H1 (cell line): Measurements from ENCODE around the gene RFX1. TPM values are rescaled to one million over a fixed set of nuclear protein-coding genes. Genes with fewer than 3 reads are reported as not detected.

Experiments
- CTCF ChIA-PET: fragments of 300-600 bp; sonication (Branson Sonifier 250); formaldehyde crosslinking; loops from one replicate; lab custom pipeline; 2021; ENCODE audit not compliant: partially characterized antibody; lab: Charles Lee
- POLR2A ChIA-PET: fragments of 300-600 bp; sonication (Branson Sonifier 250); formaldehyde crosslinking; loops from one replicate; lab custom pipeline; 2021; ENCODE audit warnings: inconsistent platforms; ENCODE audit not compliant: partially characterized antibody; lab: Charles Lee
- DNase-seq, 2 experiments: peaks; one replicate each; pipeline versions ENCODE4 v3.0.0 to v3.0.0-alpha.2; 2010 to 2022; ENCODE audit warnings: low spot score in 2 of 2, low read depth in 1 of 2, mixed read lengths in 1 of 2
- FAIRE-seq: peaks from 2 replicates; lab custom pipeline; 2011; peaks lifted over from hg19 to GRCh38; lab: Jason Lieb, UNC
- H2AFZ ChIP-seq: 2 replicates; pipeline ENCODE4 v1.8.1; 2012; ENCODE audit warnings: low read length, inconsistent platforms
- H2AK5ac ChIP-seq: 2 replicates; pipeline ENCODE4 v1.6.1; 2013; ENCODE audit warnings: low read depth, low read length
- H2BK120ac ChIP-seq: replicated peaks from 2 replicates; pipeline ENCODE3; 2013; ENCODE audit warnings: low read depth, low read length, inconsistent platforms
- H2BK12ac ChIP-seq: 2 replicates; pipeline ENCODE4 v1.6.1; 2013; ENCODE audit warnings: low read depth, low read length
- H2BK15ac ChIP-seq: 2 replicates; pipeline ENCODE4 v1.6.1; 2013; ENCODE audit warnings: low read length
- H2BK20ac ChIP-seq: 2 replicates; pipeline ENCODE4 v1.6.1; 2013; ENCODE audit warnings: low read length
- H2BK5ac ChIP-seq: 2 replicates; pipeline ENCODE4 v1.6.1; 2013; ENCODE audit warnings: low read depth, low read length
- H3K14ac ChIP-seq: 2 replicates; pipeline ENCODE4 v1.6.1; 2013; ENCODE audit warnings: inconsistent platforms; ENCODE audit not compliant: insufficient read length
- H3K18ac ChIP-seq: 2 replicates; pipeline ENCODE4 v1.6.1; 2013; ENCODE audit warnings: low read length; ENCODE audit errors: extremely low read depth
- H3K23ac ChIP-seq: 2 replicates; pipeline ENCODE4 v1.6.1; 2013; ENCODE audit warnings: inconsistent platforms; ENCODE audit not compliant: insufficient read length
- H3K23me2 ChIP-seq: 2 replicates; pipeline ENCODE4 v1.6.1; 2013; ENCODE audit warnings: low read depth, low read length
- H3K27ac ChIP-seq: 2 replicates; pipeline ENCODE4 v1.6.1; 2011; ENCODE audit warnings: low read depth, low read length, inconsistent platforms
- H3K27me3 ChIP-seq, 4 experiments: replicated peaks in 1 of 4; 1 replicate in 1 of 4; 2 replicates in 3 of 4; pipeline versions ENCODE4 v1.6.1 to v1.8.1; 2011 to 2013; ENCODE audit warnings: low read length in 3 of 4, mild to moderate bottlenecking in 3 of 4, inconsistent platforms in 2 of 4, mixed read lengths in 2 of 4, moderate library complexity in 1 of 4; ENCODE audit not compliant: control insufficient read depth in 3 of 4, insufficient read depth in 3 of 4; ENCODE audit errors: extremely low read depth in 1 of 4
- H3K36me3 ChIP-seq, 4 experiments: 2 replicates each; pipeline versions ENCODE4 v1.6.1 to v1.8.1; 2011 to 2013; ENCODE audit warnings: mild to moderate bottlenecking in 4 of 4, low read length in 3 of 4, moderate library complexity in 2 of 4, control low read depth in 1 of 4, inconsistent platforms in 1 of 4; ENCODE audit not compliant: insufficient read depth in 4 of 4, control insufficient read depth in 2 of 4
- H3K4ac ChIP-seq: replicated peaks from 2 replicates; pipeline ENCODE3; 2013; ENCODE audit warnings: low read length, low read depth, mixed read lengths, inconsistent platforms; ENCODE audit not compliant: insufficient read length
- H3K4me1 ChIP-seq, 4 experiments: replicated peaks in 1 of 4; 1 replicate in 1 of 4; 2 replicates in 3 of 4; pipeline versions ENCODE4 v1.6.1 to v1.8.1; 2011 to 2013; ENCODE audit warnings: low read length in 3 of 4, inconsistent platforms in 2 of 4, mixed read lengths in 1 of 4; ENCODE audit not compliant: insufficient read depth in 4 of 4, control insufficient read depth in 3 of 4
- H3K4me2 ChIP-seq, 2 experiments: 2 replicates each; pipeline versions ENCODE4 v1.6.1 to v1.8.1; 2011 to 2013; ENCODE audit warnings: low read depth in 2 of 2, low read length in 2 of 2, control low read depth in 1 of 2, inconsistent platforms in 1 of 2, mild to moderate bottlenecking in 1 of 2; ENCODE audit not compliant: insufficient read depth in 1 of 2
- H3K4me3 ChIP-seq, 4 experiments: fragments of 200-600, 300-600 bp in 1 of 4; sonication (generic), shearing (Covaris generic), sonication (Bioruptor Twin) in 1 of 4; 2 replicates each; pipeline versions ENCODE4 v1.5.1 to v1.8.1; 2011 to 2016; ENCODE audit warnings: low read length in 4 of 4, low read depth in 3 of 4, control low read depth in 2 of 4, inconsistent platforms in 2 of 4, mild to moderate bottlenecking in 2 of 4, mixed read lengths in 1 of 4, moderate library complexity in 1 of 4; ENCODE audit not compliant: insufficient read depth in 2 of 4; ENCODE audit errors: extremely low read depth in 1 of 4
- H3K56ac ChIP-seq: replicated peaks from 2 replicates; pipeline ENCODE3; 2013; ENCODE audit warnings: low read depth, mild to moderate bottlenecking, mixed read lengths, low read length, inconsistent platforms; ENCODE audit not compliant: insufficient read length
- H3K79me1 ChIP-seq: 2 replicates; pipeline ENCODE4 v1.6.1; 2013; ENCODE audit warnings: low read depth, low read length, control low read depth
- H3K79me2 ChIP-seq, 2 experiments: 2 replicates each; pipeline versions ENCODE4 v1.6.1 to v1.8.1; 2012 to 2013; ENCODE audit warnings: low read length in 2 of 2, mild to moderate bottlenecking in 2 of 2, inconsistent platforms in 1 of 2; ENCODE audit not compliant: insufficient read depth in 2 of 2, control insufficient read depth in 1 of 2
- H3K9ac ChIP-seq, 4 experiments: replicated peaks in 1 of 4; 1 replicate in 1 of 4; 2 replicates in 3 of 4; pipeline versions ENCODE4 v1.6.1 to v1.8.1; 2011 to 2013; ENCODE audit warnings: low read depth in 3 of 4, low read length in 3 of 4, control low read depth in 2 of 4, mild to moderate bottlenecking in 2 of 4, moderate library complexity in 2 of 4, inconsistent platforms in 1 of 4; ENCODE audit errors: extremely low read depth in 1 of 4
- H3K9me3 ChIP-seq, 2 experiments: 2 replicates each; pipeline versions ENCODE4 v1.6.1 to v1.8.1; 2012 to 2013; ENCODE audit warnings: mild to moderate bottlenecking in 2 of 2, moderate library complexity in 2 of 2, control low read depth in 1 of 2, inconsistent platforms in 1 of 2, low read depth in 1 of 2, low read length in 1 of 2, mixed read lengths in 1 of 2; ENCODE audit not compliant: insufficient read depth in 2 of 2
- H4K20me1 ChIP-seq, 2 experiments: replicated peaks in 1 of 2; 2 replicates each; pipeline versions ENCODE3 to v1.8.1; 2011 to 2013; ENCODE audit warnings: inconsistent platforms in 2 of 2, low read length in 2 of 2, mild to moderate bottlenecking in 1 of 2; ENCODE audit not compliant: insufficient read depth in 2 of 2, control insufficient read depth in 1 of 2
- H4K5ac ChIP-seq: 2 replicates; pipeline ENCODE4 v1.6.1; 2013; ENCODE audit warnings: low read length, low read depth, mixed read lengths, inconsistent platforms; ENCODE audit not compliant: insufficient read length
- H4K8ac ChIP-seq: 2 replicates; pipeline ENCODE4 v1.8.0; 2013; ENCODE audit warnings: mild to moderate bottlenecking, moderate library complexity, low read length, inconsistent platforms; ENCODE audit not compliant: insufficient read depth; ENCODE audit errors: extremely low read depth
- H4K91ac ChIP-seq: replicated peaks from 2 replicates; pipeline ENCODE3; 2013; ENCODE audit warnings: low read length, mixed read lengths, inconsistent platforms; ENCODE audit not compliant: insufficient read length
- CHD1 ChIP-seq: IDR thresholded peaks from 2 replicates; pipeline ENCODE4 v1.6.1; 2012; ENCODE audit warnings: low read depth, low read length, improper control_type of control experiment
- EGR1 ChIP-seq: IDR thresholded peaks from 2 replicates; pipeline ENCODE4 v1.6.1; 2011; ENCODE audit warnings: low read depth, low read length, borderline replicate concordance
- POU5F1 ChIP-seq: IDR thresholded peaks from 2 replicates; pipeline ENCODE4 v1.6.1; 2011; ENCODE audit warnings: low read depth, mild to moderate bottlenecking, low read length, moderate library complexity
- RAD21 ChIP-seq, 2 experiments: IDR thresholded peaks in 1 of 2; conservative IDR thresholded peaks in 1 of 2; 2 replicates each; pipeline ENCODE4 v1.6.1; 2011; ENCODE audit warnings: low read depth in 2 of 2, low read length in 2 of 2, improper control_type of control experiment in 1 of 2, inconsistent platforms in 1 of 2, mild to moderate bottlenecking in 1 of 2, moderate library complexity in 1 of 2
- SAP30 ChIP-seq: fragments of 300-600 bp; sonication (generic); IDR thresholded peaks from 2 replicates; pipeline ENCODE4 v1.7.1; 2012; ENCODE audit warnings: low read length, moderate library complexity, mild to moderate bottlenecking, inconsistent platforms; ENCODE audit not compliant: insufficient read depth, insufficient replicate concordance
- WGBS, 2 experiments: shearing (Covaris generic) in 1 of 2; methylation state at CpG; one replicate each; pipeline versions ENCODE4 v1.1.6 to v1.1.7; 2013 to 2015; ENCODE audit warnings: low lambda C conversion rate in 2 of 2, mixed read lengths in 2 of 2, inconsistent platforms in 1 of 2, low coverage in 1 of 2, missing lambda C conversion rate in 1 of 2; ENCODE audit not compliant: insufficient replicate concordance in 2 of 2, insufficient coverage in 1 of 2, insufficient read length in 1 of 2; ENCODE audit errors: extremely low coverage in 1 of 2, missing lambda C conversion rate in 1 of 2; 5-methylcytosine and 5-hydroxymethylcytosine counted together
- polyA plus RNA-seq, 7 experiments: library from polyadenylated mRNA; depleted of rRNA in 3 of 7; stranded (reverse) in 5 of 7; unstranded in 2 of 7; fragments of >200 nt in 5 of 7; fragments of 200-250 nt in 2 of 7; gene quantifications; 1 replicate in 5 of 7; 2 replicates in 1 of 7; 4 replicates in 1 of 7; pipeline versions ENCODE4 v1.2.1 to v1.2.3, GENCODE V29; 2011 to 2013; ENCODE audit warnings: missing spikeins in 2 of 7, mixed read lengths in 2 of 7
- total RNA-seq: library from RNA; stranded (reverse); fragmentation: NEBNext Ultra II Directional; extraction: Animal tissue kit (Norgen Biotek cat#: 25700); gene quantifications from 2 replicates; pipeline ENCODE4 v1.2.1, GENCODE V29; 2021

The RFX1 gene
- total and polyA plus RNA-seq, 2 of the 8 experiments (the other 6 are each of a cell fraction or from before 2014, with no cell fraction given): 4.9 to 17.0 TPM

GRCh38 chr19:14028901-14029300 is 22.8 kb upstream of the RFX1 start:
- no peak overlapping the region for H3K4ac ChIP-seq
- H3K56ac ChIP-seq: no peak overlapping the region
- 81% methylated on average over 4 of the region's 4 CpGs; no CpG with 5 or more reads in 1 of the 2 experiments for WGBS, 2 experiments
- no peak overlapping the region for H3K4me3 ChIP-seq
- no peak overlapping the region for H4K8ac ChIP-seq
- no peak overlapping the region for H2AK5ac ChIP-seq
- H3K79me1 ChIP-seq: no peaks in the 10 kb centered on the region
- peaks cover 8% of the 10 kb centered on the region; the same call in 1 of the 2 replicates for H3K23me2 ChIP-seq
- no peak overlapping the region for H3K27ac ChIP-seq
- no peak overlapping the region for H2BK5ac ChIP-seq
- no peak overlapping the region for H3K14ac ChIP-seq
- H3K23ac ChIP-seq: no peak overlapping the region
- H2BK120ac ChIP-seq: no peak overlapping the region
- ChIA-PET CTCF (interaction anchor here (0.6 to 3.3 kb wide), 12 partner anchors 12 to 635 kb away, joined by 3 to 10 read pairs (median 3); partner anchors contain the start of gene DCAF15), POLR2A (interaction anchor here (1.1 to 1.3 kb wide), 2 partner anchors 23 to 50 kb away, joined by 4 to 6 read pairs; partner anchors contain the start of gene RFX1)
- no peak overlapping the region for H2BK15ac ChIP-seq
- TF ChIP-seq POU5F1 (no peak), RAD21 (IDR thresholded peaks at IDR 0.05 in 1 of 2, conservative IDR thresholded peaks at IDR 0.05 in 1 of 2; ENCODE audit: low read depth in 2 of 2, low read length in 2 of 2) (no peak), EGR1 (no peak), SAP30 (no peak), CHD1 (no peak)
- H4K91ac ChIP-seq: no peak overlapping the region
- H2AFZ ChIP-seq: no peak overlapping the region
- H3K36me3 ChIP-seq: no peaks in the 10 kb centered on the region
- H4K20me1 ChIP-seq: no peaks in the 10 kb centered on the region
- no peak overlapping the region for H3K9ac ChIP-seq
- no peak for FAIRE-seq
- no peak overlapping the region for H2BK12ac ChIP-seq
- H3K79me2 ChIP-seq: no peaks in the 10 kb centered on the region
- H2BK20ac ChIP-seq: no peak overlapping the region
- no peaks in the 10 kb centered on the region for H3K9me3 ChIP-seq
- H3K4me2 ChIP-seq: no peak overlapping the region
- no peak for DNase-seq
- H3K4me1 ChIP-seq: peaks cover under 1 to 9% (median 3%) of the 10 kb centered on the region in 4 experiments
- no peak overlapping the region for H3K18ac ChIP-seq
- H3K27me3 ChIP-seq: peaks cover 0 to 12% (median 9%) of the 10 kb centered on the region in 4 experiments; a peak in 5 of 7 replicates
- no peak overlapping the region for H4K5ac ChIP-seq
